CD4-positive, alpha-beta T cell treated with Interleukin-12 subunit alpha and Interleukin-12 subunit beta, for 1 hour (primary cell): ENCODE data around the gene HSPA6.
A peak's percentile ranks its signal among the peaks of the same experiment; 100 is the strongest.
"Not testable (repeated sequence)": the region's sequence is repeated elsewhere in the genome, so short reads cannot be mapped to it uniquely, and the experiment has no call there.

ENCODE experiments used
- DNase-seq: peaks from one replicate; pipeline ENCODE4 v3.0.0-alpha.2; 2020

Gene HSPA6

DNA sequence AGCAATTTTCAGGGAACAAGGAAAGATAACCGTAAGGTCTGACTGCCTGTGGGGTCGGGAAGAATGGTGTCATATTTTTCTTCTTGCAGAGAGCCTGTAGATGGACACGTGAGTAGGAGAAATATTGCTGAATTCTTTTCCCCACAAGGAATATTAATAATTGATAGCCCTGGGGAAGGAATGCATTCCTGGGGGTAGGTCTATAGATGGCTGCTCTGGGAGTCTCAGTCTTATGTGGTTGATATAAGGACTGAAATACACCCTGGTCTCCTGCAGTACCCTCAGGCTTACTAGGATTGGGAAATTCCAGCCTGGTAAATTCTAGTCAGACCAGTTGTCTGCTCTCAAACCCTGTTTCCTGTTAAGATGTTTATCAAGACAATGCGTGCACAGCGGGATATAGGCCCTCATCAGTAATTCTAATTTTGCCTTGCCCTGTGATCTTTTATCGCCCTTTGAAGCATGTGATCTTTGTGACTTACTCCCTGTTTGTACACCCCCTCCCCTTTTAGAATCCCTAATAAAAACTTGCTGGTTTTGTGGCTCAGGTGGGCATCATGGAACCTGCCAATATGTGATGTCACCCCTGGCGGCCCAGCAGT is 12.8 kb downstream of the HSPA6 start:
- DNase-seq: not testable (repeated sequence)

DNA sequence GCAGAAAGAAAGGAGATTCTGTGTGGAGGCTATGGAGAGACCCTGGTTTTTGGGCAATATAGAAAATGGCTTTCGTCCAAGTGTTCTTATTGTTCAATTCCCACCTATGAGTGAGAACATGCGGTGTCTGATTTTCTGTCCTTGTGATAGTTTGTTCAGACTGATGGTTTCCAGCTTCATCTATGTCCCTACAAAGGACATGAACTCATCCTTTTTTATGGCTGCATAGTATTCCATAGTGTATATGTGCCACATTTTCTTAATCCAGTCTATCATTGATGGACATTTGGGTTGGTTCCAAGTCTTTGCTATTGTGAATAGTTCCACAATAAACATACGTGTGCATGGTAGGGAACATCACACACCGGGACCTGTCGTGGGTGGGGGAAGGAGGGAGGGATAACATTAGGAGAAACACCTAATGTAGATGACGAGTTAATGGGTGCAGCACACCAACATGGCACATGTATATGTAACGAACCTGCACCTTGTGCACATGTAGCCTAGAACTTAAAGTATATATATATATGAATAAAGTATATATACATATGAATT is 14.7 kb downstream of the HSPA6 start:
- DNase-seq: not testable (repeated sequence)

DNA sequence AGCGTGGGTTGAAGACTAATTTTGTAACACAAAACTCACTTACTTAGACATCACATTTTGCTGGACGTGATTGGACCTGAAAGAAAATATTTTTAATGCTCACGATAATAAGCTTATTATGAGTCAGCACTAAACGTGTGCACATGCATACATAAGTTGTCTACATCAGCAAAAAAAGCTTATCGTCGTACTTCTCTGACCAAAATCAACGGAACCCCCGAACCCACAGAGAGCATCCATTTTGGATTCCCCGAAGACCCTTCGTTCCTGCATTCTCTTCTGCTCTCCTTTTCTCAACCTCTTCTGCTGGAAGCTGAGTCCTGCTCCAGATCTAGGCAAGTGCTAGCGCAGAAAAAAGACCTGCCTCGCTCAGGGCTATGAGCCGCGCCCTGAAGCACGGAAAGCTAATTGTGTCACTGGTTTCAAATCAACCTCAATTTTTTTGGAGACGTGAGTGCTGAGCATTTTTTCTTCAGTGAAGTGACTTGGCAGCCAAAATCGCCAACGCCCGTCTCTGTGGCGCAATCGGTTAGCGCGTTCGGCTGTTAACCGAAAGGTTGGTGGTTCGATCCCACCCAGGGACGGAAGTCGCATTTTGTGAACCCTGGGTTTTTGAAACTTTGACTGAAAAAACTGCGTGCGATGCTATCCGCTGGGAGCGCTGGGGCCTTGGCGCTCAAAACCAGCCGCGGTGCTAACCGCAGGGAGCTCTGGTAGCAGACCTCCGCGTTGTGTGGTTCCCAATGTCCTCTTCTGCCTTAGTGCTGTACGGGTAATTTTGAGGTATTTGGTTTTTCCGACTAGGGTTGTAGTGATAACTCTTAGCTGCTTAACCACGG is 15.6 kb downstream of the HSPA6 start:
- peak; percentile 93 for DNase-seq

DNA sequence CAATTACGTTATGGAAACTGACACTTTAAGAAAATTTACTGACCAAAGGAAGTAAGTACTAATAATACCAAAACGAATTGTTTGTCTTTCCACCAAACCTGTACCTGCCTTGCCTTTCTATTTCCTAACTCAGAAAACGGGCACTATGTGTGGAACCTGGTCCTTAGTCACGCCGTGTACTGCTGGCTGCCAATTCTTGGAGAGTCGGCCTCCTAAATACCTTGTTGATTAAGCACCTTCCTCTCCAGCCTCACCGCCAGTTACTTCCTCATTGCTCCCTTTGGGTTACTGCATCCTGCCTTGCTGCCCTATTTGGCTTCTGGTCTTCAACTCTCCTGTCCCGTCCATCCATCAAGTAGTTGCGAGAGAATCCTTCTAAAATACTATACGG is 16.2 kb downstream of the HSPA6 start:
- not testable (repeated sequence) for DNase-seq

DNA sequence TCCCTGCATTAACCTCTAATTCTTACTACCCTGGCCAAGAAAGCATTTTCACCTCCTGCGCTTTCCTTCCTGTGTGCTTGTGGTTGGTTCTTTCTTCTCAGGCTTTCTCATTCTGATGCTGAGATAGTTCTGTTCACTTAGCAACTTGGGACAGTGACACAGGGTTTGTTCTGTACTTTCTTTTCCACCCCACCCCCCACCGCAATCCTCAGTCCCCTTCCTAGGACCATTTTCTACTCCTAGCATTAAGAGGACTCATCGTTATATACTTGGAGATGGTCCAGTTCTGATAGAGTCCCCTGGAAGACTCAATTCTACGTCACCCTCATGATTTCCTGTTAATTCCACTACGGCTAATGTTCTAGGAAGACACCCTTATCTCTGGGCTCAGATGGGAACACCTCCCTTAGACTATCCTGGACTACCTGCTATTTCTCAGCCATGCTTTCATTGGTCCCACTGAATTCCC is 17.8 kb downstream of the HSPA6 start:
- DNase-seq: peak; percentile 81

DNA sequence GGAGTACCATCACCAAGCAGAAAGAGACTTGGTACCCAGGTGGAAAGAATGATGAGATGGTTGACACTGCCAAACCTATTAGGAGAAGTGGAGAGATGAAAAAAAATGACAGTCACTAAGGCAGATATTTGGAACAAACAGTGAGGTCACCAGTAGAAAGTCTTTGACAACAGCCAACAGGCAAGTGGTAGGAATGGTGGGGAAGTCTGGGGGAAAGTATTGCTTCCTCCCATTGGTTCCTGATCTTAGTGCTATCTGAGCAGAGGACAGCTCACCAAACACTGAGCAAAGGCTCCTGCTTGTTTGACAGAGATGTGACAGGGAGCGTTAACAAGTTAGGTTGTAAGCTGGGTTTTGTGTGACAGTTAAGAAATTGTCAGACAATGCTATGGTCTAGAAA is 18.8 kb downstream of the HSPA6 start:
- peak; percentile 23 for DNase-seq

DNA sequence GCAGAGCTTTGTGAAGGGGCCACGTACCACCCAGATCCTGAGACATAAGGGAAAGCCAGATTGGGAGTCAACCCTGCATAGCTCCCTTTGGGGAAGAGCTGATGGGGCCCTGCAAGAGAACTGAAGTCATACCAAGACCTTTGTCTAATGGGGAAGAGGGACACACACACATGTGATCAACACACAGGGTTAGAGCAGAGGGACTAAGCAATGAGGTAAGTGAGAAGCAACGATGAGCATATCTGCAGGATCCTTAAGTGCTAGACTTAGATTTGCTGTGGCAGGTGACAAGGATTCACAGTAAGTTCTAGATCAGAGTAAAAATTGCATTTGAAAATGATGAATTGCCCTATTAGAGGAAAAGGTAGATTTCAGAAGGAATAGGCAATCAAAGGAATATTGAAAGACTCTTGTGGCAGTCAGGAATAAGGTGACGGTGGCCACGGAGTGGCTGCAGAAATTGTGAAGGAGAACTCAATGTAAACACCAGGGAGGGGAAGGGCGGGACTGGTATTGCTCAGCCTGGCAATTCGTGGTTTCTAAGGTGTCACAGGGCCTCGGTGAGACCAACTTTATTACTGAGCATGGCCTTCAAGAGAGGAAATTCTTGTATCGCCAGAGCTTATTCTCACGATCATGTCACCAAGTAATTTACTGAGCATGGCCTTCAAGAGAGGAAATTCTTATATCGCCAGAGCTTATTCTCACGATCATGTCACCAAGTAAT is 20.8 kb downstream of the HSPA6 start:
- DNase-seq: peak; percentile 48

DNA sequence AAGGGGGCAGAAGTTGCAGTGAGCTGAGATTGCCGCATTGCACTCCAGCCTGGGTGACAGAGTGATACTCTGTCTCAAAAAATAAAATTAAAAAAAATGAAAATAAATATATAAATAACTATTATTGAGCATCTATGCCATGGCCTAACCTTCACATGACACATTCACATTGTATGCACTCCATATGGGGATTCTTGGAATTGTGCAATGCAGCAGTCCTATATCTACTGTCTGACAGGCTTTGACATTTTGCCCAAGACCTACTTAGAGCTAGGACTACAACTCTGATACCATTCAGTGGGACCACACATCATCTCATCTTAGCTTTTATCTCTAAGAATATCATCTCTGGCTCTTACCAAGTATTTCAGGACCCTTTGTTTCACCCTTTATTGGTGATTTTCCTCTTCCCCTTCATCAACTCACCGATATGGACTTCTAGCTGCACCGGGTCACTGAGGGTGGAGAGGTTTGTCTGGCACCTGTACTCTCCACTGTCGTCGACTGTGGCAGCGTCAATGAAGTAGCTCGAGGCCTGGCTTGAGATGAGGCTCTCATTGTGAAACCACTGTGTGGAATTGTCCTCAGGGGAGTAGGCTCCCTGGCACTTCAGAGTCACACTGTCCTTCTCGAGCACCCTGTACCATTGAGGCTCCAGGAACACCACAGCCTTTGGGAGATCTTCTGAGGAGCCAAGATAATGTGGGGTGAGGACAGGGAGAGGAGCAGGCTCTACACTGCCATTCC is 23.8 kb downstream of the HSPA6 start:
- DNase-seq: not testable (repeated sequence)

DNA sequence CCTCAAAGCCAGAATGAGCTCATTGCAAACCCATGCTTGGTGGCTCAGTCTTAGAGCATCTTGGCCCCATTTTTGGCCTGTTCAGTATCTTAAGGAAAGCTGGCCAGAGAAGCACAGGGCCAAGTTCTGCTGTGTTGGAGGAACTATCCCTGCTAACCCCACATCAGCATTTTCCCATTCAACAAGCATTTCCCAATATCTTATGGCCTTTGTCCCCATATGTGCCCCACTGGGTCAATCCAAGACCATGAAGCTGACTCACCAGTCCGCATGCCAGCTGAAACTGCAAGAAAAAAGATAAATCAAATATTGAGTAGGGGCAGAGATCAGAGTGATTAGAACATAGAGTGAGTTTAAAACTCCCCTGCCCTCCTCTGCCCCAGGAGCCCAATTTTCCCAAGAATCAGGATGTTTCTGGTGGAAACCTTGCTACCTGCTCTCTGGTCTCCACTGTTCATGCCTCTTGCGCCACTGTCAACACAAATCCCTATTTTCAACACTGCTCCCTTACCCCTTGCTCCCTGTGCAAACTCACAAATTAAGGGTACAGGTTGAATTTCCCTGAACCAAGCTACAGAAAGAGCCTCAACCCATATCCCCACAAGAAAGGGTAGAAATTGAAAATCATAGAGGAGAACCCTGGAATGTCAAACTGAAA is 24.5 kb downstream of the HSPA6 start:
- not testable (repeated sequence) for DNase-seq

DNA sequence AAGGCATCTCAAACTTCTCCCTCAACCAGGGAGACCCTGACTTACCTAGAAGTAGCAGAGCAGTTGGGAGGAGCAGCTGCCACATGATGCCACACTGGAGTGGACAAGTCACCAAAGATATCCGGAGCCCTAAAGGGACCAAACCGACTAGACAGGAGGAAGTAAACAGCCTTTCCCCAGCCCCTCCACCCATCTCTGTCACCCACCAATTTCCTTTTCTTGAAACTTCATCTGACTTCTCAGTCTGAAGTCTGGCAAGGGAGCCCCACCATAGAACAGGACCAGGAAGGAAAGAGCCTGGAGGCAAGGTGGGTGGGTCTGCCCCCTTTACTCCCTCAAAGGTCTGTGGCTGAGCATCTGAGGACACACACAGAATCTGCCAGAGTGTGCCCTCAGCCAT is 25.3 kb downstream of the HSPA6 start, which contains the start of gene FCGR3A:
FCGR3A (minus strand) TSS at position 167 of the 400 bp plus-strand sequence; CDS start at position 85, 82 bp downstream.
- peak; percentile 34 for DNase-seq

DNA sequence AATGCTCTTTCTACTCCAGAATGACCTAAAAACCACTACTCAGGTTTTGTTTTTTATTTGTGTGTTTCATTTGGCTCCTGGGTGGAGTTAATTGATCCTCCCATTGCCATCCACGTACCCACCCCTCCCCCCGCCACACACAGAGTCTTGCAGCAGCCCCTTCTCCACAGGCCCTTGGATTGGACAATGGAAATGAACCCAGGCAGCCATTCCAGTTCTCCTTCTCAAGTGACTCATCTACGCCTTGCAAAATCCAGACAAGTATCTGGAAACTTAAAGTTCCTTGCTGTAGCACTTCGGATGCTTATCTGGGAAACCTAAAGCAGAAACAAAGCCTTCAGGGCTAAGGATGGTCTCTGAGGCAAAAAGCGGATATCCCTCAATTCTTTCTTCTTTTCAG is 26.6 kb downstream of the HSPA6 start:
- not testable (repeated sequence) for DNase-seq

DNA sequence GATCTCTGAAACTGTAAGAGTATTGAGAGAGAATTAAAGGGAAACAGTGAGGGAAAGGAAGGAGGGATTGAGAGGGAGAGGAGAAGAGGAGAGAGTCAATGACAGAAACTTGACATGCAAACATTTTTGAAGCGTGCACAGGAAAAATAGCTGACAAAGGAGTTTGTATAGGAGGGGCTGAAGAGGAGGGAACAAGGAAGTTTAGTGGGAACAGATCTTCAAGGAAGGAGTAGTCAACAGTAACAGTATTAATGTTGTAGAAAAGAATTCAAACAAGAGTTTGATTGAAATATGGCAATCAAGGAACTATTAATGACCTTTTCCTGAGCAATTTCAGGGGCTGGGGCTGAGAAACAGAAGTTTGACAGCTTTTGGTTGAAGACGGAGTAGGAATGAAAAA is 29.3 kb downstream of the HSPA6 start:
- not testable (repeated sequence) for DNase-seq

DNA sequence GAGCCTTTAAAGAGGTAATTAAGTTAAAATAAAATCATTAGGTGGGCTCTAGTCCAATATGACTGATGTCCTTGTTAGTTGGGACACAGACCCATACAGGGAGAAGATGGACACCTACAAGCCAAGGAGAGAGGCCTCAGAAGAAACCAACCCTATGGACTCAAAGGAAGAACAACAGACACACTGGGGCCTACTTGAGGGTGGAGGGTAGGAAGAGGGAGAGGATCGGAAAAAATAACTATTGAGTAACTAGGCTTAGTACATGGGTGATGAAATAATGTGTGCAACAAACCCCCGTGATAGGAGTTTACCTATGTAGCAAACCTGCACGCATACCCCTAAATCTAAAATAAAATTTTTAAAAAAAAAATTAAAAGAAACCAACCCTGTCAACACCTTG is 30.0 kb downstream of the HSPA6 start:
- not testable (repeated sequence) for DNase-seq

DNA sequence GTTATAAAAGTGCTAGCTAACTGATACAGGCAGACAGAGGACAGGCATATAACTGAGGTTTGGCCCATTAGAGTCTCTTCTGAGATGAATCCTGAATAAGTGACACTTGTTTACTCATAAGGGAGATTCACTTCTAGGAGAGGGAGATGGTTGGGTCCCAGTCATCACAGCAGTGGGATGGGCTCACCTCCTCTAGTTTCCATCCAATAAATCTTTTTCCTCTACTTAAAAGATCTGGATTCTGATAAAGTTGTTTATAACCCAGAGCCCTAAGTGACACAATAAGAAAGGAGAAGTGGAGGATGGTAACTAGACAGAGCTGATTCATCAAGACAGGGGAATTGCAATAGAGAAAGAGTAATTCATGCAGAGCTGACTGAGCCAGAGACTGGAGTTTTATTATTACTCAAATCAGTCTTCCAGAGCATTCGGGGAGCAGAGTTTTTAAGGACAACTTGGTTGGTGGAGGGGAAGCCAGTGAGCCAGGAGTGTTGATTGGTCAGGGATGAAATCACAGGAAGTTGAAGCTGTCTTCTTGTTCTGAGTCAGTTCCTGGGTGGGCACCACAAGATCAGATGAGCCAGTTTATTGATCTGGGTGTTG is 30.6 kb downstream of the HSPA6 start:
- DNase-seq: peak; percentile 45

DNA sequence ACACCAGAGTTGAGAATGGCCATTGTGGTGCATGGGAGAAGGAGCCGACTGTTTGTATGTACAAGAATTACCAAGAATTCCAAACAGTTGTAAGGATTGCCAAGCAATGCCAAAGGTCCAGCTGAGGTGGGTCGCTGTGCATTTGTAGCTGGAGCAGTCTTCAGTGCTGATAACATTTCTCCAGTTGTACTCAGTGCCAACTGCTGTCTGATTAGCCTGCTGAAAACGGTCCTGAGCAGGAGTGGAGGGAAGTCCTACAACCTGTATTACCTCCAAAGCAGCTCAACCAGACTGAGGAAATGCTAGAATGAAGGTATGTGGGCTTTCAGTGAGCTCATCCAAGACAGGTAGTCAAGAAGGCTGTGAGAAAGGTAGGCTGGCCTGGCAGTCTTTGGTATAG is 31.8 kb downstream of the HSPA6 start:
- DNase-seq: not testable (repeated sequence)

DNA sequence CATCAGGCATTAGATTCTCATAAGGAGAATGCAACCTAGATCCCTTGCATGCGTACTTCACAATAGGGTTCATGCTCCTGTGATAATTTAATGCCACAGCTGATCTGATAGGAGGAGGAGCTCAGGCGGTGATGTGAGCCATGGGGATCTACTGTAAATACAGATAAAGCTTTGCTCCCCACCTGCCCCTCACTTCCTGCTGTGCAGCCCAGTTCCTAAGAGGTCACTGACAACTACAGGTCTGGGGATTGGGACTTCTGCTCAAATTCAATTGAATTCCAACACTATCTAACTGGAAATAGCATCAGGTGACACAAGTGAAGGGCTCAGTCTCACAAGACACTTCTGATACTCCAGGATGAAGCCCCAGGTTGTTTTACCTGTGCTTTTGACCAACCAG is 32.6 kb downstream of the HSPA6 start:
- DNase-seq: not testable (repeated sequence)

DNA sequence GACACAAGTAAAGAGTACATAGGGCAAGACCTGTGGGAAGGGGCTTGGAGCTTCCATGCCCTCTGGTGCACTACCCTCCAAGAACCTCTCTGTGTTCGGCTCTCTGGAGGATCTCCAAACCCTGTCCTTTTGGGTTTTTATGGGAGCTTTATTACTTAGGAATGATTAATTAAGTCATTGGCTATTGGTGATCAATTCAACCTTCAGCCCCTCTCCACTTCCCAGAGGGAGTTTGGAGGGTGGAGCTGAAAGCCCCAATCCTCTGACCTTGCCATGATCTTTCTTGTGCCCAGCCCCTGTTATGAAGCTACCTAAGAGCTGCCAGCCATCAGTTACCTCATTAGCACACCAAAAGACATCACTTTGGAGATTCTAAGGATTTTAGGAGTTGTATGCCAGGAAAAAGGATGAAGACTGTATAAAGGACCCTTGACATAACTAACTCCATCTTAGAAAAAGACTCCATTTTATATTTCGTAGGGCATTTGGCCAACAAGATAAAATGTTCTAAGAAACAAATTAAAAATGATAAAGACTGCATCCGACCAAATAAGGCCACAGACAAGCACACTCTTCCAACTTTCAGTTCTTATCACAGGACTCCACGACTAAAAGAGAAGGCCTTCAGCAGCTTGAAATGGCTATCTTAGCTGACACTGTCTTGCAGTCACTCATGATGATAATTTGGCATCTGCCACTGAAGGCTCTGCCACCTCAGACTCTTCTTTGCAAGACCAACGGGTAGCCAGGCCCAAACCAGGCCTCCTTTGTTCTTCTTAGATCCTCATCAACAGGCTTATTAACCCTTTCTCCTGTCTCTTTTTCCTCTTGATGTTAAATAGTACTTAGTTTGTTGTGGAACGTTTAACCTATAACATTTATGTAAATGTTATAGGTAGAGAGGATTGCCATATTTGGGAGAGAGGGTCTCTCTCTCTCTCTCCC is 33.4 kb downstream of the HSPA6 start:
- DNase-seq: not testable (repeated sequence)

DNA sequence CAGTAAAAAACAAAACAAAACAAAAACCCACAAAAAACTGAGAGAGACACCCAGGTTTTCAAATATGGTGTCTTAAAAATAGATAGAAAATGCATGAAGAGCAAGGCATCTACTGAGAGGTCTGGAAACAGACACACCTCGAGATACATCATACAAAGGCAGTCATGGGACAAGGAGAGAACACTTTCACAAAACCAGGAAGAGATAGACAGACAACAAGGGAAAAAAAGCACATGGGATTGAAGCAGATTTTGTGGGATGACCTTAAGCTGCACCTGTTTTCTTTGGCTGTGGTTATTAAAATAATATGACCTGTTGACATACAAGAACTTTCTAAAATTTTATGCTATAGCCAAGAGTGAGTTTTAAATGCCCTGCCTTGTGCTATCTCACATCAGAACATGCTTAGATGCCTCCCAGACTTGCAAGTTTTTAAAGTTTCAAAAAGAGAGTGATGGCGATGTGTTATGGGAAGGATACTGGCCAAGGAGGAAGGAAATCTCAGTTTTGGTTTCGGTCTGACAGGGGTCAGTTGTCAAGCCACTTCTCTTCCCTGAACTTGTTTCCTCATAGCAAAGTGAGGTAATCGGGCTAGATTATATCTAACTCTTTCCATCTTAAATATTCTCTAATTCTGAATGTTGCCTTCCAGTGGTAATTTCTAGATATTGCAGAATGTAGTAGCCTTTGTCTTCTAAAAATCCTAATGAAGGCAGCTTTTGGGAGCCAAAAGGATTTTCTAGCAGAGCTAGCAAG is 36.8 kb downstream of the HSPA6 start:
- peak; percentile 40 for DNase-seq

DNA sequence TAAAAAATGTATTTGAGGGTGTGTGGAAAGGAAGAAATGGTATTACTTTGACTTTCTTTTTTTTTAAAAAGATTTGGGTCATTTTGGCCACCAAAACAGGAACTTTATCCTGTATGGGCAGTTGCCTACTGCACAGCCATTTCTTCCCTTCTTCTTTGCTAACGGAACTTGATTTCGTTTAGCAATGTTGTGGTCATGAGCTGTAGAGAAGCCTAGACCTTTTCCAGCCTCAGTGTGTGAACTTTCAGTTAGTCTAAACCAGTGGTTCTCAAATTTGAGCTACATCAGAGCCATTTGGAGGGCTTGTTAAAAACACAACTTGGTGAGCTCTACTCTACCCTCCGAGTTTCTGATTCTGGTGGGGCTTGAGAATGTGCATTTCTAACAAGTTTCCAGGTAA is 38.1 kb downstream of the HSPA6 start:
- DNase-seq: not testable (repeated sequence)
